Testis (tissue), 3 donors: ENCODE measurements around the gene ANKRD13D. TPM values are rescaled to one million over a fixed set of nuclear protein-coding genes. Genes with fewer than 3 reads are reported as not detected.

ENCODE experiments used
- DNase-seq: peaks from one replicate; pipeline ENCODE4 v3.0.0-alpha.2; 2019
- H3K27ac ChIP-seq, 2 donors: fragments of 200-600 bp; sonication (generic); one replicate each; pipeline ENCODE4 v1.5.1; 2019
- H3K27me3 ChIP-seq: fragments of 200-600 bp; sonication (generic); one replicate; pipeline ENCODE4 v1.5.1; 2019
- H3K36me3 ChIP-seq: fragments of 200-600 bp; sonication (generic); one replicate; pipeline ENCODE4 v1.5.1; 2017; ENCODE audit warnings: low read depth; ENCODE audit errors: missing control alignments
- H3K4me1 ChIP-seq: fragments of 200-600 bp; sonication (generic); one replicate; pipeline ENCODE4 v1.5.1; 2019
- H3K4me3 ChIP-seq, 2 donors: fragments of 200-600 bp; sonication (generic); one replicate each; pipeline ENCODE4 v1.5.1; 2017 to 2019
- H3K9me3 ChIP-seq: fragments of 200-600 bp; sonication (generic); one replicate; pipeline ENCODE4 v1.5.1; 2017
- CTCF ChIP-seq, 3 experiments: fragments of 450-650 bp in 2 of 3; fragments of 200-600 bp in 1 of 3; sonication (generic) in 1 of 3; IDR thresholded peaks; one replicate each; pipeline ENCODE4 v1.5.1; 2016 to 2019; ENCODE audit warnings: antibody characterized with exemption in 3 of 3, mild to moderate bottlenecking in 2 of 3, moderate library complexity in 1 of 3
- POLR2A ChIP-seq: fragments of 450-650 bp; IDR thresholded peaks from one replicate; pipeline ENCODE4 v1.6.1; 2017; ENCODE audit warnings: antibody characterized with exemption, mild to moderate bottlenecking, moderate library complexity
- WGBS, 2 donors: methylation state at CpG; one replicate each; pipeline ENCODE4 v1.1.5; 2018; 5-methylcytosine and 5-hydroxymethylcytosine counted together
- intact Hi-C: fragments of 100-400 bp; cut with DNase I; formaldehyde crosslinking; loops from one replicate; pipeline ENCODE4 v1.15.1; 2023; ENCODE audit warnings: low total_unique reads
- polyA plus RNA-seq: library from polyadenylated mRNA; stranded (reverse); fragments of 350-450 nt; fragmentation: Illumina TruSeq; extraction: RNeasy Lipid Tissue Mini Kit (QIAGEN cat#74804); gene quantifications from one replicate; pipeline ENCODE4 v1.2.3, GENCODE V29; 2014; ENCODE audit warnings: low read depth, low replicate concordance; ENCODE audit not compliant: insufficient read depth
- total RNA-seq, 2 donors: library from RNA; depleted of rRNA; stranded (reverse); fragments of >200 nt; gene quantifications; one replicate each; pipeline ENCODE4 v1.2.3, GENCODE V29; 2016

ANKRD13D gene
- total and polyA plus RNA-seq, 3 donors from 2014 or later = 32.8 to 73.3 (median 66.2) TPM

GRCh38 chr11:67288452-67289225, 464 bp upstream of the ANKRD13D start:
- TF ChIP-seq POLR2A = no peak
- peak in 1 of 3 experiments; percentile 13 for TF ChIP-seq CTCF (IDR thresholded peaks at IDR 0.05)
- WGBS, 2 donors = 0% methylated on average over 1 to 79 of the region's 87 CpGs
- Histone ChIP-seq H3K4me1 (peaks cover 22% of the 10 kb centered on the region), H3K4me3 (peak overlapping the region; percentile 76 to 89), H3K27me3 (no peaks in the 10 kb centered on the region), H3K36me3 (no peaks in the 10 kb centered on the region), H3K27ac (peak overlapping the region; percentile 46 to 93), H3K9me3 (no peaks in the 10 kb centered on the region)
- DNase-seq = peak; percentile 89
- intact Hi-C loops = no loop called here

- H3K36me3 ChIP-seq = no peaks in the 10 kb centered on the region
- H3K4me1 ChIP-seq = peaks cover 22% of the 10 kb centered on the region
- no peaks in the 10 kb centered on the region for H3K9me3 ChIP-seq
- H3K4me3 ChIP-seq = peak overlapping the region; percentile 76 to 89
- H3K27ac ChIP-seq = peak overlapping the region; percentile 6 to 93
- no peaks in the 10 kb centered on the region for H3K27me3 ChIP-seq
- DNase-seq = no peak
- TF ChIP-seq CTCF (IDR thresholded peaks at IDR 0.05) (no peak), POLR2A (no peak)
- WGBS, 2 donors = 17 to 26% methylated on average over 25 to 36 of the region's 36 CpGs
- intact Hi-C loops = no loop called here
Observed at GRCh38 chr11:67289651-67290479, 762 bp downstream of the ANKRD13D start.

GRCh38 chr11:67290801-67291200, 1.7 kb downstream of the ANKRD13D start:
- no peaks in the 10 kb centered on the region for H3K9me3 ChIP-seq
- TF ChIP-seq CTCF (IDR thresholded peaks at IDR 0.05) (no peak), POLR2A (no peak)
- no peaks in the 10 kb centered on the region for H3K36me3 ChIP-seq
- peaks cover 22% of the 10 kb centered on the region for H3K4me1 ChIP-seq
- H3K4me3 ChIP-seq = no peak overlapping the region
- WGBS, 2 donors = 86 to 93% methylated on average over 4 to 7 of the region's 7 CpGs
- no peak for DNase-seq
- H3K27ac ChIP-seq = no peak overlapping the region
- H3K27me3 ChIP-seq = no peaks in the 10 kb centered on the region
- intact Hi-C loops = no loop called here

- H3K4me1 ChIP-seq = peaks cover 22% of the 10 kb centered on the region
- H3K9me3 ChIP-seq = no peaks in the 10 kb centered on the region
- H3K27ac ChIP-seq = no peak overlapping the region
- TF ChIP-seq CTCF (IDR thresholded peaks at IDR 0.05) (no peak), POLR2A (no peak)
- no peaks in the 10 kb centered on the region for H3K36me3 ChIP-seq
- H3K4me3 ChIP-seq = no peak overlapping the region
- no peak for DNase-seq
- 93 to 94% methylated on average over 25 to 33 of the region's 33 CpGs for WGBS, 2 donors
- intact Hi-C loops = no loop called here
- no peaks in the 10 kb centered on the region for H3K27me3 ChIP-seq
Observed at GRCh38 chr11:67291481-67292381, 2.6 kb downstream of the ANKRD13D start.
